ENCODE data around the gene PRICKLE1. TPM values are rescaled to one million over a fixed set of nuclear protein-coding genes. Genes with fewer than 3 reads are reported as not detected.

PRICKLE1 gene
- total and polyA plus RNA-seq, 2 experiments from 2014 or later, result 7.7 to 51.7 TPM

GRCh38 chr12:42587601-42588523, 1.7 kb downstream of the PRICKLE1 start:
- H3K27ac ChIP-seq (ENCODE audit: low read depth), result no peak overlapping the region

More at GRCh38 chr12:42587601-42588523, 1.7 kb downstream of the PRICKLE1 start:
- Histone ChIP-seq H3K27me3 (ENCODE audit: insufficient read depth) (peaks cover 53% of the 10 kb centered on the region), H3F3A (replicated peaks; ENCODE audit: low read depth) (0 out of 2 replicates have a peak, but pooled peaks cover 4% of the 10 kb centered on the region), H3K4me2 (peak overlapping the region; percentile 96), H4K20me1 (replicated peaks; ENCODE audit: insufficient read depth) (no peaks in the 10 kb centered on the region), H3K9me2 (ENCODE audit: insufficient read depth) (no peaks in the 10 kb centered on the region), H3K4me3 (peak overlapping the region; percentile 85), H3K4me1 (ENCODE audit: insufficient read depth) (peaks cover 12% of the 10 kb centered on the region; the same call in 1 of the 2 replicates), H3K79me2 (replicated peaks; ENCODE audit: insufficient read depth) (0 out of 2 replicates have a peak, but pooled peaks cover 3% of the 10 kb centered on the region), H2AFZ (no peak overlapping the region), H3K36me3 (ENCODE audit: insufficient read depth) (no peaks in the 10 kb centered on the region)
- H3K27me3 Mint-ChIP-seq (ENCODE audit: insufficient read depth, low read depth, poor library complexity), result peaks cover 28% of the 10 kb centered on the region
- TF ChIP-seq EZH2 (IDR thresholded peaks at IDR 0.05; ENCODE audit: low read depth, unreplicated experiment) (no peak), JUNB (IDR thresholded peaks at IDR 0.05; ENCODE audit: unreplicated experiment) (no peak), ZNF331 (CRISPR knock-in tag; IDR thresholded peaks at IDR 0.05; ENCODE audit: low read depth) (no peak), STAT1 (IDR thresholded peaks at IDR 0.05; ENCODE audit: unreplicated experiment) (no peak), NANOG (IDR thresholded peaks at IDR 0.05; ENCODE audit: borderline replicate concordance) (no peak), CREB1 (CRISPR knock-in tag; IDR thresholded peaks at IDR 0.05; ENCODE audit: low read depth) (no peak), ZNF114 (CRISPR knock-in tag; IDR thresholded peaks at IDR 0.05) (no peak), CTCF (conservative IDR thresholded peaks at IDR 0.05; ENCODE audit: low read depth in 2 of 2) (no peak)
- TF ChIP-seq, protein P1, sequence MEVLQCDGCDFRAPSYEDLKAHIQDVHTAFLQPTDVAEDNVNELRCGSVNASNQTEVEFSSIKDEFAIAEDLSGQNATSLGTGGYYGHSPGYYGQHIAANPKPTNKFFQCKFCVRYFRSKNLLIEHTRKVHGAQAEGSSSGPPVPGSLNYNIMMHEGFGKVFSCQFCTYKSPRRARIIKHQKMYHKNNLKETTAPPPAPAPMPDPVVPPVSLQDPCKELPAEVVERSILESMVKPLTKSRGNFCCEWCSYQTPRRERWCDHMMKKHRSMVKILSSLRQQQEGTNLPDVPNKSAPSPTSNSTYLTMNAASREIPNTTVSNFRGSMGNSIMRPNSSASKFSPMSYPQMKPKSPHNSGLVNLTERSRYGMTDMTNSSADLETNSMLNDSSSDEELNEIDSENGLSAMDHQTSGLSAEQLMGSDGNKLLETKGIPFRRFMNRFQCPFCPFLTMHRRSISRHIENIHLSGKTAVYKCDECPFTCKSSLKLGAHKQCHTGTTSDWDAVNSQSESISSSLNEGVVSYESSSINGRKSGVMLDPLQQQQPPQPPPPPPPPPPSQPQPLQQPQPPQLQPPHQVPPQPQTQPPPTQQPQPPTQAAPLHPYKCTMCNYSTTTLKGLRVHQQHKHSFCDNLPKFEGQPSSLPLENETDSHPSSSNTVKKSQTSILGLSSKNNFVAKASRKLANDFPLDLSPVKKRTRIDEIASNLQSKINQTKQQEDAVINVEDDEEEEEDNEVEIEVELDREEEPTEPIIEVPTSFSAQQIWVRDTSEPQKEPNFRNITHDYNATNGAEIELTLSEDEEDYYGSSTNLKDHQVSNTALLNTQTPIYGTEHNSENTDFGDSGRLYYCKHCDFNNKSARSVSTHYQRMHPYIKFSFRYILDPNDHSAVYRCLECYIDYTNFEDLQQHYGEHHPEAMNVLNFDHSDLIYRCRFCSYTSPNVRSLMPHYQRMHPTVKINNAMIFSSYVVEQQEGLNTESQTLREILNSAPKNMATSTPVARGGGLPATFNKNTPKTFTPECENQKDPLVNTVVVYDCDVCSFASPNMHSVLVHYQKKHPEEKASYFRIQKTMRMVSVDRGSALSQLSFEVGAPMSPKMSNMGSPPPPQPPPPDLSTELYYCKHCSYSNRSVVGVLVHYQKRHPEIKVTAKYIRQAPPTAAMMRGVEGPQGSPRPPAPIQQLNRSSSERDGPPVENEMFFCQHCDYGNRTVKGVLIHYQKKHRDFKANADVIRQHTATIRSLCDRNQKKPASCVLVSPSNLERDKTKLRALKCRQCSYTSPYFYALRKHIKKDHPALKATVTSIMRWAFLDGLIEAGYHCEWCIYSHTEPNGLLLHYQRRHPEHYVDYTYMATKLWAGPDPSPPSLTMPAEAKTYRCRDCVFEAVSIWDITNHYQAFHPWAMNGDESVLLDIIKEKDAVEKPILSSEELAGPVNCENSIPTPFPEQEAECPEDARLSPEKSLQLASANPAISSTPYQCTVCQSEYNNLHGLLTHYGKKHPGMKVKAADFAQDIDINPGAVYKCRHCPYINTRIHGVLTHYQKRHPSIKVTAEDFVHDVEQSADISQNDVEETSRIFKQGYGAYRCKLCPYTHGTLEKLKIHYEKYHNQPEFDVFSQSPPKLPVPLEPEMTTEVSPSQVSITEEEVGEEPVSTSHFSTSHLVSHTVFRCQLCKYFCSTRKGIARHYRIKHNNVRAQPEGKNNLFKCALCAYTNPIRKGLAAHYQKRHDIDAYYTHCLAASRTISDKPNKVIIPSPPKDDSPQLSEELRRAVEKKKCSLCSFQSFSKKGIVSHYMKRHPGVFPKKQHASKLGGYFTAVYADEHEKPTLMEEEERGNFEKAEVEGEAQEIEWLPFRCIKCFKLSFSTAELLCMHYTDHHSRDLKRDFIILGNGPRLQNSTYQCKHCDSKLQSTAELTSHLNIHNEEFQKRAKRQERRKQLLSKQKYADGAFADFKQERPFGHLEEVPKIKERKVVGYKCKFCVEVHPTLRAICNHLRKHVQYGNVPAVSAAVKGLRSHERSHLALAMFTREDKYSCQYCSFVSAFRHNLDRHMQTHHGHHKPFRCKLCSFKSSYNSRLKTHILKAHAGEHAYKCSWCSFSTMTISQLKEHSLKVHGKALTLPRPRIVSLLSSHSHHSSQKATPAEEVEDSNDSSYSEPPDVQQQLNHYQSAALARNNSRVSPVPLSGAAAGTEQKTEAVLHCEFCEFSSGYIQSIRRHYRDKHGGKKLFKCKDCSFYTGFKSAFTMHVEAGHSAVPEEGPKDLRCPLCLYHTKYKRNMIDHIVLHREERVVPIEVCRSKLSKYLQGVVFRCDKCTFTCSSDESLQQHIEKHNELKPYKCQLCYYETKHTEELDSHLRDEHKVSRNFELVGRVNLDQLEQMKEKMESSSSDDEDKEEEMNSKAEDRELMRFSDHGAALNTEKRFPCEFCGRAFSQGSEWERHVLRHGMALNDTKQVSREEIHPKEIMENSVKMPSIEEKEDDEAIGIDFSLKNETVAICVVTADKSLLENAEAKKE (CRISPR knock-in tag; IDR thresholded peaks at IDR 0.05), result no peak
- TF ChIP-seq, protein P2, sequence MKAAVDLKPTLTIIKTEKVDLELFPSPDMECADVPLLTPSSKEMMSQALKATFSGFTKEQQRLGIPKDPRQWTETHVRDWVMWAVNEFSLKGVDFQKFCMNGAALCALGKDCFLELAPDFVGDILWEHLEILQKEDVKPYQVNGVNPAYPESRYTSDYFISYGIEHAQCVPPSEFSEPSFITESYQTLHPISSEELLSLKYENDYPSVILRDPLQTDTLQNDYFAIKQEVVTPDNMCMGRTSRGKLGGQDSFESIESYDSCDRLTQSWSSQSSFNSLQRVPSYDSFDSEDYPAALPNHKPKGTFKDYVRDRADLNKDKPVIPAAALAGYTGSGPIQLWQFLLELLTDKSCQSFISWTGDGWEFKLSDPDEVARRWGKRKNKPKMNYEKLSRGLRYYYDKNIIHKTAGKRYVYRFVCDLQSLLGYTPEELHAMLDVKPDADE (IDR thresholded peaks at IDR 0.05), result no peak
- DNase-seq (ENCODE audit: low spot score), result no peak
- no peaks in the 10 kb centered on the region for H3K9me3 Mint-ChIP-seq
- no peaks in the 10 kb centered on the region for H3K36me3 Mint-ChIP-seq (ENCODE audit: low read depth)
- H3K27ac Mint-ChIP-seq, result no peak overlapping the region
- ATAC-seq, result no peak
- peak overlapping the region; percentile 76 for H3K4me3 Mint-ChIP-seq
- H3K4me1 Mint-ChIP-seq, result peaks cover 23% of the 10 kb centered on the region
